GM12878 (cell line): ENCODE measurements around the gene FADS3. TPM values are rescaled to one million over a fixed set of nuclear protein-coding genes. Genes with fewer than 3 reads are reported as not detected.

ENCODE experiments used
- ATAC-seq: fragments of 200-7000 bp; cut with Tn5 transposase; 3 replicates; pipeline ENCODE4 v1.9.1; 2020; ENCODE audit warnings: mild to moderate bottlenecking, moderate library complexity
- BruUV-seq: library from RNA; stranded (reverse); fragments of 400-500 nt; replicated peaks from 2 replicates; lab custom pipeline; 2021; lab: Mats Ljungman, UMichigan
- CTCF ChIA-PET: fragments of 300-600 bp; sonication (Branson Sonifier 250); formaldehyde crosslinking; extraction: SDS; loops from one replicate; lab custom pipeline; 2021; ENCODE audit warnings: inconsistent platforms; lab: Yijun Ruan, JAX
- POLR2A ChIA-PET: fragments of 350-600 bp; formaldehyde crosslinking; extraction: SDS; loops from one replicate; lab custom pipeline; 2021; ENCODE audit warnings: inconsistent platforms; lab: Charles Lee
- RAD21 ChIA-PET: fragments of 300-600 bp; sonication (Branson Sonifier 250); formaldehyde crosslinking; loops from one replicate; lab custom pipeline; 2023; ENCODE audit warnings: antibody characterized with exemption; ENCODE audit not compliant: unreplicated experiment; lab: Charles Lee
- SMC1A ChIA-PET: fragments of 300-600 bp; sonication (Branson Sonifier 250); formaldehyde crosslinking; loops from one replicate; lab custom pipeline; 2023; ENCODE audit not compliant: unreplicated experiment, uncharacterized antibody; lab: Charles Lee
- DNase-seq: peaks from one replicate; pipeline ENCODE4 v3.0.0-alpha.2; 2011; ENCODE audit warnings: low read depth, low spot score
- FAIRE-seq: peaks from 3 replicates; lab custom pipeline; 2011; peaks lifted over from hg19 to GRCh38; lab: Jason Lieb, UNC
- H2AFZ ChIP-seq: 2 replicates; pipeline ENCODE4 v1.6.0; 2011; ENCODE audit warnings: low read depth, low read length, control low read depth; ENCODE audit not compliant: control insufficient read depth
- H3K27ac ChIP-seq: 2 replicates; pipeline ENCODE4 v1.5.1; 2011; ENCODE audit warnings: control low read depth; ENCODE audit not compliant: control insufficient read depth, insufficient read depth
- H3K27me3 ChIP-seq, 2 experiments: replicated peaks in 1 of 2; 2 replicates each; pipeline versions ENCODE4 v1.6.0 to v1.6.1; 2011; ENCODE audit warnings: low read length in 1 of 2; ENCODE audit not compliant: control insufficient read depth in 2 of 2, insufficient read depth in 2 of 2
- H3K36me3 ChIP-seq, 2 experiments: 2 replicates each; pipeline ENCODE4 v1.5.1; 2011; ENCODE audit warnings: low read length in 1 of 2; ENCODE audit not compliant: control insufficient read depth in 2 of 2, insufficient read depth in 2 of 2
- H3K4me1 ChIP-seq: 2 replicates; pipeline ENCODE4 v1.6.1; 2011; ENCODE audit warnings: mild to moderate bottlenecking, low read length, moderate library complexity, mixed read lengths; ENCODE audit not compliant: control insufficient read depth, insufficient read depth
- H3K4me2 ChIP-seq: 2 replicates; pipeline ENCODE4 v1.6.0; 2011; ENCODE audit warnings: control low read depth; ENCODE audit not compliant: control insufficient read depth, insufficient read depth
- H3K4me3 ChIP-seq: fragments of 200-600 bp; sonication (generic); 2 replicates; pipeline ENCODE4 v1.5.1; 2016
- H3K79me2 ChIP-seq: 2 replicates; pipeline ENCODE4 v1.6.0; 2011; ENCODE audit warnings: low read length; ENCODE audit not compliant: control insufficient read depth, insufficient read depth
- H3K9ac ChIP-seq: 2 replicates; pipeline ENCODE4 v1.8.0; 2011; ENCODE audit warnings: low read length, control low read depth, mixed read lengths; ENCODE audit not compliant: control insufficient read depth, insufficient read depth
- H3K9me3 ChIP-seq: replicated peaks from 3 replicates; pipeline ENCODE4 v1.5.1; 2011; ENCODE audit warnings: mild to moderate bottlenecking, low read length; ENCODE audit not compliant: control insufficient read depth, insufficient read depth
- H4K20me1 ChIP-seq: 2 replicates; pipeline ENCODE4 v1.6.0; 2011; ENCODE audit not compliant: control insufficient read depth, insufficient read depth
- ATF7 ChIP-seq: fragments of 450-650 bp; IDR thresholded peaks from 2 replicates; pipeline ENCODE4 v1.6.1; 2016; ENCODE audit warnings: low read depth, mild to moderate bottlenecking
- CBFB ChIP-seq: IDR thresholded peaks from 2 replicates; pipeline ENCODE4 v1.6.1; 2016; ENCODE audit warnings: antibody characterized with exemption, low read depth
- CHD1 ChIP-seq: IDR thresholded peaks from 2 replicates; pipeline ENCODE4 v1.6.1; 2012; ENCODE audit warnings: low read depth, low read length, improper control_type of control experiment
- FOXK2 ChIP-seq: fragments of 450-650 bp; IDR thresholded peaks from 2 replicates; pipeline ENCODE4 v1.6.1; 2017; ENCODE audit warnings: mild to moderate bottlenecking, moderate library complexity
- HDAC6 ChIP-seq: fragments of 200-600 bp; sonication (generic); IDR thresholded peaks from one replicate; pipeline ENCODE4 v1.8.0; 2017; ENCODE audit warnings: antibody characterized with exemption; ENCODE audit not compliant: unreplicated experiment
- IKZF2 ChIP-seq, 2 experiments: fragments of 450-650 bp; IDR thresholded peaks; 2 replicates each; pipeline ENCODE4 v1.6.1; 2017; ENCODE audit warnings: mild to moderate bottlenecking in 2 of 2, moderate library complexity in 2 of 2
- IRF4 ChIP-seq: IDR thresholded peaks from 2 replicates; pipeline ENCODE4 v1.6.1; 2011; ENCODE audit warnings: low read depth, low read length
- JUND ChIP-seq: IDR thresholded peaks from 2 replicates; pipeline ENCODE4 v1.6.1; 2012; ENCODE audit warnings: low read depth, mild to moderate bottlenecking, low read length, improper control_type of control experiment, moderate library complexity
- KDM1A ChIP-seq: fragments of 200-600 bp; sonication (generic); IDR thresholded peaks from 2 replicates; pipeline ENCODE4 v1.6.1; 2016; ENCODE audit warnings: borderline replicate concordance
- MEF2B ChIP-seq: fragments of 450-650 bp; IDR thresholded peaks from 2 replicates; pipeline ENCODE4 v1.6.1; 2018; ENCODE audit warnings: mild to moderate bottlenecking, moderate library complexity; ENCODE audit not compliant: partially characterized antibody, poor library complexity, severe bottlenecking
- PML ChIP-seq: IDR thresholded peaks from 2 replicates; pipeline ENCODE4 v1.6.1; 2012; ENCODE audit warnings: low read length, inconsistent platforms
- RBBP5 ChIP-seq: fragments of 200-600 bp; sonication (generic); conservative IDR thresholded peaks from 2 replicates; pipeline ENCODE4 v1.6.1; 2016
- SMC3 ChIP-seq: IDR thresholded peaks from 2 replicates; pipeline ENCODE4 v1.6.1; 2011; ENCODE audit warnings: low read length, improper control_type of control experiment, borderline replicate concordance
- SREBF2 ChIP-seq: IDR thresholded peaks from 2 replicates; pipeline ENCODE4 v1.6.1; 2012; ENCODE audit warnings: mild to moderate bottlenecking, low read length
- TCF12 ChIP-seq: IDR thresholded peaks from 2 replicates; pipeline ENCODE4 v1.6.1; 2011; ENCODE audit warnings: low read depth, mild to moderate bottlenecking, low read length
- TCF3 ChIP-seq: IDR thresholded peaks from 2 replicates; pipeline ENCODE4 v1.6.1; 2012; ENCODE audit warnings: low read depth, mild to moderate bottlenecking, low read length, borderline replicate concordance; ENCODE audit not compliant: insufficient read depth
- ZZZ3 ChIP-seq: IDR thresholded peaks from 2 replicates; pipeline ENCODE4 v1.6.1; 2011; ENCODE audit warnings: low read depth; ENCODE audit not compliant: control insufficient read depth, insufficient read length
- WGBS: methylation state at CpG from one replicate; pipeline ENCODE4 v1.1.6; 2016; ENCODE audit warnings: low lambda C conversion rate; ENCODE audit not compliant: insufficient replicate concordance, insufficient coverage; ENCODE audit errors: missing lambda C conversion rate; 5-methylcytosine and 5-hydroxymethylcytosine counted together
- in situ Hi-C: fragments of 300-500 bp; cut with MboI; formaldehyde crosslinking; loops from 9 replicates; pipeline ENCODE4 v1.14.3; 2018; ENCODE audit warnings: mixed read lengths
- intact Hi-C: fragments of 100-400 bp; cut with micrococcal nuclease; formaldehyde crosslinking; loops from one replicate; pipeline ENCODE4 v1.14.2; 2022; ENCODE audit not compliant: unreplicated experiment
- polyA plus RNA-seq, 11 experiments: library from polyadenylated mRNA; depleted of rRNA in 4 of 11; unstranded in 6 of 11; stranded (reverse) in 5 of 11; fragments of >200 nt; fragmentation: Nextera tagmentation in 4 of 11; fragmentation: Illumina TruSeq in 1 of 11; extraction: Ambion mirVana in 4 of 11; extraction: Trizol in 1 of 11; gene quantifications; 1 replicate in 1 of 11; 2 replicates in 10 of 11; pipeline versions ENCODE4 v1.2.1 to v1.2.3, GENCODE V29; 2011 to 2016; ENCODE audit warnings: inconsistent platforms in 2 of 11, missing spikeins in 2 of 11, low read depth in 1 of 11
- total RNA-seq, 4 experiments: library from RNA; depleted of rRNA in 3 of 4; stranded (reverse); fragments of >200 nt in 3 of 4; fragmentation: Illumina TruSeq in 1 of 4; extraction: Trizol in 1 of 4; gene quantifications; 2 replicates each; pipeline versions ENCODE4 v1.2.1 to v1.2.3, GENCODE V29; 2013 to 2021
- TF ChIP-seq, protein P1 (sequence below): fragments of 450-650 bp; IDR thresholded peaks from 2 replicates; pipeline ENCODE4 v1.6.1; 2018; ENCODE audit warnings: mild to moderate bottlenecking, low read depth, moderate library complexity; ENCODE audit not compliant: partially characterized antibody
- TF ChIP-seq, protein P2 (sequence below): fragments of 450-650 bp; formaldehyde crosslinking; IDR thresholded peaks from 2 replicates; pipeline ENCODE4 v1.4.0; 2020; ENCODE audit warnings: mild to moderate bottlenecking, moderate library complexity

FADS3 gene
- total and polyA plus RNA-seq, 10 of the 15 experiments (the other 5 are each of a cell fraction or from before 2014, with no cell fraction given), result 0.23 to 8.1 (median 4.2) TPM

DNA sequence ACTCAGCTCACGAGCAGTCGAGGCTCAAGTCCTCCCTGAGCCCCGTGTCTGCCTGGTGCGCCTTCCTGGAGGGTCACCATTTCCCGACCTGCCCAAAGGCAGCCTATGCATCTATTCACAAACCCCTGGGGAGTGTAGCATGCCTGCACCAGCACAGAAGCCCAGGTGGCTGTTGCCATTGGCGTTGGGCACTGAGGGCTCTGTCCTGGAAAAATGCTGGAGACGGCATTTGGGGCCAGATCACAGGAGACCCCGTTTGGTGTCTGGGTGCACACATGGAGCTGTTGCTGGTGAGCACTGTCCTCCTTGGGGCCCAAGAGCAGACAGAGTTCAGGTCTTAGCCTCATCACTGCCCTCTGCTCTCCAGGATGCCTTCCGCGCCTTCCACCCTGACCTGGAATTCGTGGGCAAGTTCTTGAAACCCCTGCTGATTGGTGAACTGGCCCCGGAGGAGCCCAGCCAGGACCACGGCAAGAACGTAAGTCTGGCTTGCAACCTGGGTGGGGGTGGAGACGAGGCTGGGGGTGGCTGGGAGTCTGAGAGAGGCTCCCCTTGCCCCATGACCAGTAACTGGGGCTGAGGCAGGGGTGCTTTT, 53.8 kb downstream of the FADS3 start:
- 83% methylated on average over 15 of the region's 15 CpGs for WGBS
- BruUV-seq, result no TSS peak
- POLR2A ChIA-PET, result interaction anchor here (1.0 to 4.8 kb wide), 3 partner anchors 21 to 44 kb away, joined by 3 to 76 read pairs (median 22); partner anchors contain the start of gene FADS1
- Histone ChIP-seq H2AFZ (no peak overlapping the region), H3K4me3 (no peak overlapping the region), H3K9me3 (no peaks in the 10 kb centered on the region), H3K79me2 (peaks cover 46% of the 10 kb centered on the region), H3K36me3 (peaks cover 28 to 33% of the 10 kb centered on the region in 2 experiments), H3K4me2 (no peak overlapping the region), H3K27me3 (no peaks in the 10 kb centered on the region), H3K27ac (no peak overlapping the region), H3K9ac (no peak overlapping the region), H4K20me1 (no peaks in the 10 kb centered on the region), H3K4me1 (peaks cover 25% of the 10 kb centered on the region)
- intact Hi-C loops (no loop called here), in situ Hi-C loops (no loop called here)
- DNase-seq (no peak), FAIRE-seq (no peak), ATAC-seq (no peak)
- SMC1A ChIA-PET, result interaction anchor here (2.4 kb wide), 1 partner anchor 40 kb away, joined by 15 read pairs; no protein-coding TSS in a partner anchor
- RAD21 ChIA-PET, result interaction anchor here (1.6 kb wide), 1 partner anchor 22 kb away, joined by 3 read pairs; no protein-coding TSS in a partner anchor
- CTCF ChIA-PET, result interaction anchor here (1.5 to 2.7 kb wide), 2 partner anchors 40 to 271 kb away, joined by 3 to 12 read pairs; no protein-coding TSS in a partner anchor
- TF ChIP-seq, protein P1, sequence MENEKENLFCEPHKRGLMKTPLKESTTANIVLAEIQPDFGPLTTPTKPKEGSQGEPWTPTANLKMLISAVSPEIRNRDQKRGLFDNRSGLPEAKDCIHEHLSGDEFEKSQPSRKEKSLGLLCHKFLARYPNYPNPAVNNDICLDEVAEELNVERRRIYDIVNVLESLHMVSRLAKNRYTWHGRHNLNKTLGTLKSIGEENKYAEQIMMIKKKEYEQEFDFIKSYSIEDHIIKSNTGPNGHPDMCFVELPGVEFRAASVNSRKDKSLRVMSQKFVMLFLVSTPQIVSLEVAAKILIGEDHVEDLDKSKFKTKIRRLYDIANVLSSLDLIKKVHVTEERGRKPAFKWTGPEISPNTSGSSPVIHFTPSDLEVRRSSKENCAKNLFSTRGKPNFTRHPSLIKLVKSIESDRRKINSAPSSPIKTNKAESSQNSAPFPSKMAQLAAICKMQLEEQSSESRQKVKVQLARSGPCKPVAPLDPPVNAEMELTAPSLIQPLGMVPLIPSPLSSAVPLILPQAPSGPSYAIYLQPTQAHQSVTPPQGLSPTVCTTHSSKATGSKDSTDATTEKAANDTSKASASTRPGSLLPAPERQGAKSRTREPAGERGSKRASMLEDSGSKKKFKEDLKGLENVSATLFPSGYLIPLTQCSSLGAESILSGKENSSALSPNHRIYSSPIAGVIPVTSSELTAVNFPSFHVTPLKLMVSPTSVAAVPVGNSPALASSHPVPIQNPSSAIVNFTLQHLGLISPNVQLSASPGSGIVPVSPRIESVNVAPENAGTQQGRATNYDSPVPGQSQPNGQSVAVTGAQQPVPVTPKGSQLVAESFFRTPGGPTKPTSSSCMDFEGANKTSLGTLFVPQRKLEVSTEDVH, result no peak
- no peak for TF ChIP-seq TCF12
- no peak for TF ChIP-seq HDAC6
- TF ChIP-seq IRF4, result no peak
- no peak for TF ChIP-seq CHD1
- TF ChIP-seq FOXK2, result no peak
- no peak for TF ChIP-seq MEF2B
- TF ChIP-seq, protein P2, sequence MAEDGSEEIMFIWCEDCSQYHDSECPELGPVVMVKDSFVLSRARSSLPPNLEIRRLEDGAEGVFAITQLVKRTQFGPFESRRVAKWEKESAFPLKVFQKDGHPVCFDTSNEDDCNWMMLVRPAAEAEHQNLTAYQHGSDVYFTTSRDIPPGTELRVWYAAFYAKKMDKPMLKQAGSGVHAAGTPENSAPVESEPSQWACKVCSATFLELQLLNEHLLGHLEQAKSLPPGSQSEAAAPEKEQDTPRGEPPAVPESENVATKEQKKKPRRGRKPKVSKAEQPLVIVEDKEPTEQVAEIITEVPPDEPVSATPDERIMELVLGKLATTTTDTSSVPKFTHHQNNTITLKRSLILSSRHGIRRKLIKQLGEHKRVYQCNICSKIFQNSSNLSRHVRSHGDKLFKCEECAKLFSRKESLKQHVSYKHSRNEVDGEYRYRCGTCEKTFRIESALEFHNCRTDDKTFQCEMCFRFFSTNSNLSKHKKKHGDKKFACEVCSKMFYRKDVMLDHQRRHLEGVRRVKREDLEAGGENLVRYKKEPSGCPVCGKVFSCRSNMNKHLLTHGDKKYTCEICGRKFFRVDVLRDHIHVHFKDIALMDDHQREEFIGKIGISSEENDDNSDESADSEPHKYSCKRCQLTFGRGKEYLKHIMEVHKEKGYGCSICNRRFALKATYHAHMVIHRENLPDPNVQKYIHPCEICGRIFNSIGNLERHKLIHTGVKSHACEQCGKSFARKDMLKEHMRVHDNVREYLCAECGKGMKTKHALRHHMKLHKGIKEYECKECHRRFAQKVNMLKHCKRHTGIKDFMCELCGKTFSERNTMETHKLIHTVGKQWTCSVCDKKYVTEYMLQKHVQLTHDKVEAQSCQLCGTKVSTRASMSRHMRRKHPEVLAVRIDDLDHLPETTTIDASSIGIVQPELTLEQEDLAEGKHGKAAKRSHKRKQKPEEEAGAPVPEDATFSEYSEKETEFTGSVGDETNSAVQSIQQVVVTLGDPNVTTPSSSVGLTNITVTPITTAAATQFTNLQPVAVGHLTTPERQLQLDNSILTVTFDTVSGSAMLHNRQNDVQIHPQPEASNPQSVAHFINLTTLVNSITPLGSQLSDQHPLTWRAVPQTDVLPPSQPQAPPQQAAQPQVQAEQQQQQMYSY (CRISPR knock-in tag), result no peak
- no peak for TF ChIP-seq CBFB
- no peak for TF ChIP-seq PML
- TF ChIP-seq KDM1A, result no peak
- TF ChIP-seq SREBF2, result no peak
- no peak for TF ChIP-seq SMC3
- no peak for TF ChIP-seq IKZF2 (IDR thresholded peaks at IDR 0.05)
- TF ChIP-seq ZZZ3, result no peak
- no peak for TF ChIP-seq ATF7
- no peak for TF ChIP-seq JUND
- TF ChIP-seq RBBP5, result no peak
- TF ChIP-seq TCF3, result no peak
